Measurements from ENCODE around the gene CHURC1. TPM values are rescaled to one million over a fixed set of nuclear protein-coding genes. Genes with fewer than 3 reads are reported as not detected.

The CHURC1 gene
- total RNA-seq, 4 donors from 2014 or later = 28.9 to 74.7 (median 56.0) TPM

- WGBS, 2 donors = 57 to 61% methylated on average over 3 of the region's 3 CpGs
- no peak for TF ChIP-seq CTCF (IDR thresholded peaks at IDR 0.05)
- Histone ChIP-seq H3K27me3 (no peaks in the 10 kb centered on the region), H3K27ac (peak overlapping the region in 3 of 4 donors; percentile 22 to 40 (median 36)), H3K9me3 (no peaks in the 10 kb centered on the region), H3K36me3 (peaks cover 0 to 98% (median 6%) of the 10 kb centered on the region in 3 donors), H3K4me1 (peaks cover 0 to 39% (median 6%) of the 10 kb centered on the region in 3 donors), H3K4me3 (no peak overlapping the region)
- no peak for DNase-seq
- intact Hi-C loops (cut with DNase I) = no loop called here
Measured at GRCh38 chr14:64930085-64930843, 16.0 kb downstream of the CHURC1 start.

GRCh38 chr14:64931123-64931522 is 16.9 kb downstream of the CHURC1 start:
- Histone ChIP-seq H3K4me1 (peaks cover 0 to 43% (median 8%) of the 10 kb centered on the region in 3 donors), H3K36me3 (peaks cover 0 to 95% (median 8%) of the 10 kb centered on the region in 3 donors), H3K27me3 (no peaks in the 10 kb centered on the region), H3K4me3 (no peak overlapping the region), H3K9me3 (no peaks in the 10 kb centered on the region), H3K27ac (peak overlapping the region in 1 of 4 donors; percentile 40)
- intact Hi-C loops (cut with DNase I) = no loop called here
- TF ChIP-seq CTCF (IDR thresholded peaks at IDR 0.05) = no peak
- TF ChIP-seq POLR2A (IDR thresholded peaks at IDR 0.05) = no peak
- 86 to 100% methylated on average over 2 of the region's 2 CpGs for WGBS, 2 donors
- DNase-seq = no peak

- Histone ChIP-seq H3K36me3 (peaks cover 0 to 83% (median 8%) of the 10 kb centered on the region in 3 donors), H3K27me3 (no peaks in the 10 kb centered on the region), H3K9me3 (no peaks in the 10 kb centered on the region), H3K4me3 (no peak overlapping the region), H3K4me1 (peaks cover 0 to 52% (median 10%) of the 10 kb centered on the region in 3 donors), H3K27ac (no peak overlapping the region)
- no peak for DNase-seq
- TF ChIP-seq CTCF (IDR thresholded peaks at IDR 0.05) (no peak), POLR2A (IDR thresholded peaks at IDR 0.05) (no peak)
- intact Hi-C loops (cut with DNase I) = no loop called here
Measured at GRCh38 chr14:64932231-64932630, 18.0 kb downstream of the CHURC1 start.

- H3K36me3 ChIP-seq = peaks cover 0 to 83% (median 8%) of the 10 kb centered on the region in 3 donors
- TF ChIP-seq CTCF (IDR thresholded peaks at IDR 0.05) = no peak
- no peak for TF ChIP-seq POLR2A (IDR thresholded peaks at IDR 0.05)
- H3K4me3 ChIP-seq = no peak overlapping the region
- no peaks in the 10 kb centered on the region for H3K27me3 ChIP-seq
- H3K4me1 ChIP-seq = peaks cover 0 to 58% (median 8%) of the 10 kb centered on the region in 3 donors
- no peaks in the 10 kb centered on the region for H3K9me3 ChIP-seq
- intact Hi-C loops (cut with DNase I) = no loop called here
- WGBS, 2 donors = 40 to 60% methylated on average over 1 of the region's 1 CpG
- no peak overlapping the region for H3K27ac ChIP-seq
- DNase-seq = no peak
Measured at GRCh38 chr14:64934338-64934929, 20.2 kb downstream of the CHURC1 start.

GRCh38 chr14:64935508-64935907 is 21.3 kb downstream of the CHURC1 start:
- intact Hi-C loops (cut with DNase I) = no loop called here
- Histone ChIP-seq H3K9me3 (no peaks in the 10 kb centered on the region), H3K27me3 (no peaks in the 10 kb centered on the region), H3K4me1 (peaks cover 0 to 58% (median 7%) of the 10 kb centered on the region in 3 donors), H3K36me3 (peaks cover 0 to 83% (median 8%) of the 10 kb centered on the region in 3 donors), H3K4me3 (no peak overlapping the region), H3K27ac (peak overlapping the region in 1 of 4 donors; percentile 0)
- WGBS, 2 donors = 76 to 88% methylated on average over 2 of the region's 2 CpGs
- TF ChIP-seq POLR2A (IDR thresholded peaks at IDR 0.05) = no peak
- TF ChIP-seq CTCF (IDR thresholded peaks at IDR 0.05) = no peak
- no peak for DNase-seq
